Hepatic stellate cell (primary cell): ENCODE measurements around the gene LRRFIP1.

ENCODE experiments used
- DNase-seq: peaks from one replicate; pipeline ENCODE4 v3.0.0; 2011; ENCODE audit warnings: low spot score

LRRFIP1 gene

GRCh38 chr2:237616734-237617586, 10.4 kb upstream of the LRRFIP1 start:
- peak; percentile 82 for DNase-seq

- no peak for DNase-seq
Observed at GRCh38 chr2:237617587-237617982, 9.8 kb upstream of the LRRFIP1 start.

GRCh38 chr2:237618449-237618848, 8.9 kb upstream of the LRRFIP1 start:
- peak; percentile 62 for DNase-seq

DNA sequence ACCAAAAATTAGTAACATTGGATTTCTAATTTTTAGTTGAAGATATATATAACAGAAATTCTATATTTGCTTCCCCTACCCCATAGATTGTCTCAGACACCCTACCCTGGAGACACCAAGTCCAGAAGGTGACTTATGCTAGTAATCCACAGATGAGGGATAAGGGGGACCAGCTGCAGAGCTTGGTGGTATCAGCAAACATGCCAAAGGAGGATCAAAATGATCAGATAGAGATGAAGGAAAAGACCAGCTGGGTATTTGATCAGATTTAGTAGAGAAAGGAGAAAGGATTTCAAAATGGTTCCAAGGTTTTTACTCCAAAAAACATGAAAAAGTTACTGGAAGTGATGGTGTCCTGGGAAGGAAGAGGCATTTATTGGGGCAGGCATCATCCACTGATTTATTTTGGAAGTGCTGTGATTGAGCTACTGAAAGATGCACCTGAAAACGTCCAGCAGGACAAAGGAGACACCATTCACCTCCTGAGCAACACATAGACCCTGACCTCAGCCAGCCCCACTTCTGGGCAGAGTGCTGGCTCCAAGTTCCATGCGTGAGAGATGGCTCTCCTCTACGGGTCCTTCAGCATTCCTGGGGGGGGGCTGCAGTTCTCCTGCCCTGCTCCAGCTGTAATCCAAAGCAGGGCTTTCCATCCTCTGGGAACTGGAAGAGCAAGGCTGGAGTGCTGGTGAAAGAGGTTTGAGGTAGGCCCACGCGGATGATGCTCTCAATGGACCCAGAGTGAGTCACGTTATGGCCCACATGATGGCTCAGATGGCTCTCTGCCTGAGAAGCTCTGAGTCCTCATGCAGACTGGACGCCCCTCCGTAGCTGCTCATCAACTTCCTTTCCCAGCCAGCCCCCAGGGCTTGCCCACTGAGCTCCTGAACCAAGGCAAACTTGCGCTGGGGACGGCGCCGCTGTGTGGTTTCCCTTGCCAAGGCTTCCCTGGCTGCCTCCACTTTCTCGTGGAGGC, 3.7 kb upstream of the LRRFIP1 start:
- no peak for DNase-seq

DNA sequence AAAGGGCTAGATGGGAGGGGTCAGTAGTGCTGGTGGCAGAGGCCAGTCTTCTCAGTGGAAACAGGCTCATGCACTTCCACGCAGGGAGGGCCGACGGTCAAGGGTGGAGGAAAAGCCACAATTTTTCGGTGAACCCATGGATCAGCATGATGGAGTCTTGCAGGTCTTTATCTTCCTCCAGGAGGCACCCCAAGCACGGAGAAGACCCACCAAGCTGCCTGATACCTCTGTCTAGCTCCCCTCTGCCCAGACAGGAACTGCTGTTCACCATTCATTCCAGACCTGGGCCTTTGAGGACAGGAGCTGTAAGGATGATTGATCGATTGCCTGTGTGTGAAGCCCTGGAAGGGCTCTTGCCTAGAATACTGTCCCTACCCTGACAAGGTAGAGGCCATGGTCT, 2.8 kb upstream of the LRRFIP1 start:
- no peak for DNase-seq

- no peak for DNase-seq
Observed at GRCh38 chr2:237625216-237625705, 2.1 kb upstream of the LRRFIP1 start.

DNA sequence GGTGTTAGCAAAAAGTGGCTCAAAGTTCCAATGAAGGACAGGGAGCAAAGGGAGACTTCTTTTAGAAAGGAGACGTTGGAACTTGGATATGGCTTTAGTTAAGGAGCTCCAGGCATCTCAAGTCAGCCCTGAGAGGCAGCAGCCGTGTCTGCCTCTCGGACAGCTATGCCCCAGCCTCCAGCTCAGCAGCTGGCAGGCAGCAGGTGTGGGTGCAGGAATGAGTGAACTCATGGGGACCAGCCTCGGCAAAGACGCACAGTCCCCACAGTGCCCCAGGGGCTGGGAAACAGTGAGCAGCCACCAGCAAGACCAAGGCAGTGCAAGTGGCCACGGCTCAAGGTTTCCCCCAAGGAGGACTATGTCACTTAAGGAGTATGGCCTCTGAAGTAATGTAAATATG, 1.6 kb upstream of the LRRFIP1 start:
- DNase-seq = no peak

DNA sequence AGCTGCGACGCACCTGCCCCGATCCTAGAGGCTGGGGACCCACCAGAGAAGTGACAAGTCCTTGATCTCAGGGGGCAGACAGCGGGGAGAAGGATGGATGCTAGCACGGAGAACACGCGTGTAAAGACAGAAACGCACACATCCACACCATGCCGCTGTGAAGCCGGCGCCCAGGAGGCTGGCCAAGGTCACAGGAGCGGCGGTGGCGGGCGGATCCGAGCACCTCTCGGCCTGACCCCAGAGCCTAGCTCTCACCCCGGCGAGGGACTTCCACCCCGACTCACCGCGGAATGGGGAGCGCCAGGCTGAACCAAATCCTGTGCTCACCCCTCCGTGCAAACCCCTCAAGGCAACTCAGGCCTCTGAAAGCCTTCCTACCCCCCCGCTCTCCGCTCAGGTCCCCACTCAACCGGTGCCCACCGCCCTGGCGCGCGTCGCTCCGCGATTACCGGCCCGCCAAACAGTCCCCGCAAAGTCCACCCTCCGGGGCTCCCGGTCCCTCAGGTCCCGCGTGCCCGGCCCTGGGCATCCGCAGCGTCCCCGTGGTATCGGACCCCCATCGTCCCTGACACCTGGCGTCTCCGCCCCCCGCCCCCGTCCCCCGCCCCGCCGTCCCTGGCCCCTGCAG, 460 bp upstream of the LRRFIP1 start:
- DNase-seq = no peak

DNA sequence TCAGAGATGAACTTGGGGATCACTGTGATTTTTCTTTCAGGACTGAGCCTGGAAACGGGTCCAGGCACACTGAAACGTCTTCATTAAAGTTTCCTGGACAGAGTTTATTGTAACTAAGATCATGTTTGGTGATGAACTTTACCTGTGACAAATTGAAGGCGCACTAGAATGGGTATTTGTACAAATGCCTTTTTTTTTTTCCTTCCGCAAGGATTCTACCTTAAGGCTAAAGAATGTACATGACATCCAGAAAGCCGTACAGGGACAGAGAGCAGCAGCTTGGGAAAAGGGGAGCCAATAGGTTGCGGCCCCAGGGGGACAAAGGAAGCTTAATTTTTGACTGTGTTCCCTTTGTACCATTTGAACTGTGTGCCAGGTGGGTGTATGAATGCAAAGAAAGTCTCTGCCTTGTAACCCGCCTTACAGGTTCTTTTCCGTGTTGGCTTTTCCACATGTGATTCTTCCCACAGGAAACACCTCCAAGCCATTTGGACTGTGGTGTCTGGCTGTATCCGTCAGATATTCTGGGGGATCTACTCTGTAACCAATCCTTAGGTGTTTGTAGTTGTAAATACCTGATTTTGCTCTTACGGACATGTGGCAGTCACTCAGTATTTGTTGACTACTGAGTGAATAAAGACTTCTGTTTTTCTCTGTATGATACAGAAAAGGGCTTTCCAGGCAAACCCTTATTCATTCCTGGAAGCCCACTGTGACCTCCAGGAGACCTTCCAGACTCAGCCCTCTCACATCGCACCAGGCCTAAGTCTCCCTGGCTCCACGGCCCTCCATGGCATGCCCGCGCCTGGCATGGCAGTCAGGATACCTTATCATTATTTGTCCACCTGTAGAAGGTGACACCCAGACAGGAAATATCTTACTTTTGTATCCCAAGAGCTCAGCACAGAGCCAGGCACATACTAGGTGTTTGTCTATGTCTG, 1.1 kb downstream of the LRRFIP1 start:
- DNase-seq = no peak

- peak; percentile 57 for DNase-seq
Observed at GRCh38 chr2:237629188-237629534, 1.8 kb downstream of the LRRFIP1 start.

- DNase-seq = peak; percentile 54
Observed at GRCh38 chr2:237629739-237630138, 2.4 kb downstream of the LRRFIP1 start.

DNA sequence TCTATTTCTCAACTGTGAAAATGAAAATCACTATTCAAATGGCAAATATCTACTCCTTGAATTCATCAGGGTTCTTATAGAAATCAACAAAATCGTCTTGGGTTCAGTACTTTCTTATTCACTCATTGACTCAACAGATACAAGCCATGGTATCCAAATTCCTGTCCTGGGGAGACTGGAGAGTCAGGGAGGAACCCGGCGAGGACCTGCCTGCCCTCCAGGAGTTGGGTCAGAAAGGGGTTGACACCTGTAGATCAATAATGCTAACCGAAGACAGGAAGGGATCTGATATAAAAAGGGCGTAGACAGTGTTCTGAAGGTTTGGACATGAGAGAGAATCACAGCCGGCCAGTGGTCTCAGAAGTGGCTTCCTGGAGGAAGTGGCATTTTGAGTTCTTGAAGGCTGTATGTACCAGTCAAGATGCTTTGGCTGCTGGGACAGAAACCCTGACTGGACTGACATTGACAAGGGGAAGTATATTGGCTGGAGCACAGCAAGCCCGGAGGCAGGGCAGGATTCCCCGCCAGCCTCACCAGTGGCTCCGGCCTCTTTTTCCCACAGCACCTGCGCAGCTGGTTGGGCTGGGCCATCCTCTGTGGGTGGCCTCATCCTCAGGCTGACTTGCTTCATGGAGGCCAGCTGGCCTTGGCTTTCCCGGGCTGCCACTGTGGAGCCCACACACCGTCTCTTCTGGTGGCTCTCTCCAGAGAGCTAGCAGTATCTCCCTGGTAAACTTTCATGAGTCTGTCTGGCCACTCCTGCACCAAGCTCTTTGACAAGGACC, 3.0 kb downstream of the LRRFIP1 start:
- DNase-seq = no peak

GRCh38 chr2:237631007-237631785, 3.8 kb downstream of the LRRFIP1 start:
- DNase-seq = no peak

DNA sequence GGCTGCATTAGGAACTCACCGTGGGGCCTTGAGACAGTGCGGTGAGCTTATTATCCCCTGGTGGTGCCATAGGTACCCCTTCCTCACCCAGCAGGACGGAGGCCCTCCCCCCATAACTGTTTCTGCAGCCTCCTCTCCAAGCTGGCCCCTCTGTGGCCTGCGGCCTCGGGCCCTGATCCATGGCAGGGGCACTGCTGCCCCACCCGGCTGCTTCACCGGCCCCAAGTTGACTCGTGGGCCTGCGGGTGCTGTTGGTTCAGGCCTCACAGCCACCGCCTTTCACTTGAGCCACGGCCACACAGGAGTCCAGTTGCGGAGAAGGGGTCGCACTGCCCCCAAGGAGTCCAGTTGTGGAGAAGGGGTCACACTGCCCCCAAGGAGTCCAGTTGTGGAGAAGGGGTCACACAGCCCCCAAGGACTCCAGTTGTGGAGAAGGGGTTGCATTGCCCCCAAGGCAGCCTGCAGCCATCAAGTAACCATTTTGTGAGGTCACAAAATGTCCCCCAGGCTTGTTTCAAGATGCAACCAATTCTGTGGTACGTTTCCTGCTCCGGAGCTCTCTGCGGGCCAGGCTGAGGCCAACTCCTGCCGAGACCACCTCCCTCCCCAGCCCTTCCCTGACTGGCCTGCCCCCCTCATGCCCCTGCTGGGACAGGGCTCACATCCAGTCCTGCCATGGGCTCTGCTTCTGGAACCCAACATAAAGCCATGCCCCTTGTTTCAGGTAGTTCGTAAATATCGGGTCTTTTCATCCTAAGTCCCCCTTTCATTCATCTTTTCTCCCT, 4.6 kb downstream of the LRRFIP1 start:
- DNase-seq = no peak

- DNase-seq = no peak
Observed at GRCh38 chr2:237633061-237633561, 5.7 kb downstream of the LRRFIP1 start.

DNA sequence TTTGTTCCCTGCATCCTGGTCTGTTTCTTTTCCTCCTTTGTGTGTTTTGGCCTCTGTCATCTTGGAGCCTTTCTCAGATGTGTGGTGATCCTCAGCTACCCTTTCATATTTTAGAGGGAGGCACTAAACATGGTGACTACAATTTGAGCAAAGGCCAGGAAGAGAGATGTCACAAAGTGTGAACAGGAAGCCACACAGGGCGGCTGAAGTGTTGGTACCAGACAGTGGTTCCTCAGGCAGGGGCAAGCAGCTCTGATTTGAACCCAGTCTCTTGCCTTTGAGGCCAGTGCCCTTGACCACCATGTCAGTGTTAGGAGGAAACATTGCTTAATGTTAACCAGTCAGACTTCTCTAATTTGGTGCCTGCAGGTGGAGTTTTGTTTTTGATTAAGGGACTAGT, 9.2 kb downstream of the LRRFIP1 start:
- DNase-seq = no peak

DNA sequence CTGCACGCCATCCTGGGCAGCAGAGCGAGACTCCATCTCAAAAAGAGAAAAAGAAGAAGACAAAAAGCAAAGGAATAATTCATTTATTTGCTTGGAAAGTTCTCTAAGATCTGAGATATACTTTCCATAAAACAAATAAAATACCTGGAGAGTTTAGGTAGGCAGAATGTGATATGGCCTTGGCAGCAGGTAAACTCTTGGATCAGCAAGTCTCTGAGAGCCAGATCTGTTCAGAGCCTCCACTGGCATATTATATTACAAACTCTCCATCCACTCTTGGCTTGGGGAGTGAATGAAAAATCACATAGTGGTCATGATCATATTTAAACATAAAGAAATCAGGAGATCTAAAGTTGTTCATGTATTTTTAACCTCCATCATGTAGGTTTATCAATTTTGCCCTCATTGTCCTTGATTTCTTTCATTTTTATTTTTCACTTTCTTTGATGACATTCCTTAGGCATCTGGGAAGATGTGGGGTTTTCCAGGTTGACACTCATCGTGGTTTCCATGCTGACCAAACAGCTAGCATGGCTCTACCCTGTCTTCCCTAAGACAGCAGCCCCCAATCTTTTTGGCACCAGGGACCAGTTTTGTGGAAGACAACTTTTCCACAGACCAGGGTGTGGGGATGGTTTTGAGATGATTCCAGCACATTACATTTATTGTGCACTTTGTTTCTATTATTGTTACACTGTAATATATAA, 10.2 kb downstream of the LRRFIP1 start:
- no peak for DNase-seq

- DNase-seq = no peak
Observed at GRCh38 chr2:237638176-237638575, 10.8 kb downstream of the LRRFIP1 start.
